ENCODE measurements around the gene TMEM232.

Gene TMEM232

DNA sequence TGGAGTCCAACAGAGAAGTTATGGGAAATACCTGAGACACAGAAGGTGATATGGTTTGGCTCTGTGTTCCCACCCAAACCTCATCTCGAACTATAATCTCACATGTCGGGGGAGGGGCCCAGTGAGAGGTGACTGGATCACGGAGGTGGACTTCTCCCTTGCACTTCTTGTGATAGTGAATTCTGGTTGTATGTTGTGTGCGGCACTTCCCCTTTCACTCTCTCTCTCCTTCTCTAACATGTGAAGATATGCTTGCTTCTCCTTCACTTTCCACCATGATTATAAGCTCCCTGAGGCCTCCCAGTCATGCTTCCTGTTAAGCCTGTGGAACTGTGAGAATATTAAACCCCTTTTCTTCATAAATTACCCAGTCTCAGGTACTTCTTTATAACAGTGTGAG, 96.1 kb downstream of the TMEM232 start:
- DNase-seq (ENCODE audit: low spot score) = no peak
- H3K36me3 Mint-ChIP-seq (ENCODE audit: low read depth) = no peaks in the 10 kb centered on the region
- H3K27ac Mint-ChIP-seq = no peak overlapping the region
- peaks cover 5% of the 10 kb centered on the region for H3K4me1 Mint-ChIP-seq (ENCODE audit: low read depth)
- H3K27me3 Mint-ChIP-seq (ENCODE audit: low read depth) = no peaks in the 10 kb centered on the region
- no peaks in the 10 kb centered on the region for H3K9me3 Mint-ChIP-seq
- no peak overlapping the region for H3K4me3 Mint-ChIP-seq

DNA sequence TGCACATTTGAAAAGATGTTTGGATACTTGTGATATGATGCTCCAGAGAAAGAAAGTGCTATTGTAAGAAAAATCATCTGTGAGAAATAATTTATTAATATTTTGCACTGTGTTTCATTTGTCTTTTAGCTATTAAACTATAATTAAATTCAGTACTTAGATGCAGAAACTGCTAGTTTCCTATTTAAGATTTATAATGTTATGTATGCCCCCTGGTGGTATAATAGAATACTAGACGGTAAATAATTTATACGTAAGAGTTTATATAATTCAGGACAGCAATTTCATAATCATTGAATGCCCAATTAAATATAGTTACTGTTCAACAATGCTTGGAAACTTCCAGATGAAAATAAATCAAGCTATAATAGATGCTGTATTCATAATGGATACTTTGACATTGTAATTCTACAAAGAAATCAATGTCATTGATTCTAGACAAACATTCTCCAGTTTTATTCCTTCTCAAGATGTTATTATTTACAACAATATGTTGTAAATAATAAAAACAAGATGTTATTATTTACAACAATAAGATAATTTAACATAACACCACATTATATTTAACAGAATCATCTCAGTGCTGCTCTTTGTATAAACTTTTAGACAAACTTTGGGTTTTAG, 101.0 kb downstream of the TMEM232 start:
- no peaks in the 10 kb centered on the region for H3K9me3 Mint-ChIP-seq
- no peaks in the 10 kb centered on the region for H3K27me3 Mint-ChIP-seq (ENCODE audit: low read depth)
- no peak overlapping the region for H3K27ac Mint-ChIP-seq
- H3K4me3 Mint-ChIP-seq = no peak overlapping the region
- no peak for DNase-seq (ENCODE audit: low spot score)
- no peaks in the 10 kb centered on the region for H3K4me1 Mint-ChIP-seq (ENCODE audit: low read depth)
- H3K36me3 Mint-ChIP-seq (ENCODE audit: low read depth) = no peaks in the 10 kb centered on the region

DNA sequence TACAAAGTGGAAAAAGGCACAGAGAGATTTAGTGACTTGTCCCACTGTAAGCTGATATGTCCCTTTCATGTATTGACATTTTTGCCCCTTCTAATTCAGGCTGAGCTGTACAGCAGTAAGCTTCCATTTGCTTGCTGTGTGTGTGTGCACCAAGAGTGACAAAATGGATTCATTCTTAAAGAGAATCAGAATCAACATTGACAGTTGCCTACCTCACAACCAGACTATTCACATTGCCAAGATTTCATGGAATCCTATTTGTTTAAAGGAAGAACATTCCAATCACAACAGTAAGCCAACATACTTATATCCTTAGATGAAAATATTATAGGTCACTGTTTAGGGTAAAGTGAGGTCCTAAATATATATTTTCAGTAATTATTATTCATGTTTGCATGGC, 102.6 kb downstream of the TMEM232 start:
- no peaks in the 10 kb centered on the region for H3K9me3 Mint-ChIP-seq
- H3K4me3 Mint-ChIP-seq = no peak overlapping the region
- DNase-seq (ENCODE audit: low spot score) = no peak
- no peaks in the 10 kb centered on the region for H3K27me3 Mint-ChIP-seq (ENCODE audit: low read depth)
- H3K4me1 Mint-ChIP-seq (ENCODE audit: low read depth) = no peaks in the 10 kb centered on the region
- no peak overlapping the region for H3K27ac Mint-ChIP-seq
- H3K36me3 Mint-ChIP-seq (ENCODE audit: low read depth) = no peaks in the 10 kb centered on the region

DNA sequence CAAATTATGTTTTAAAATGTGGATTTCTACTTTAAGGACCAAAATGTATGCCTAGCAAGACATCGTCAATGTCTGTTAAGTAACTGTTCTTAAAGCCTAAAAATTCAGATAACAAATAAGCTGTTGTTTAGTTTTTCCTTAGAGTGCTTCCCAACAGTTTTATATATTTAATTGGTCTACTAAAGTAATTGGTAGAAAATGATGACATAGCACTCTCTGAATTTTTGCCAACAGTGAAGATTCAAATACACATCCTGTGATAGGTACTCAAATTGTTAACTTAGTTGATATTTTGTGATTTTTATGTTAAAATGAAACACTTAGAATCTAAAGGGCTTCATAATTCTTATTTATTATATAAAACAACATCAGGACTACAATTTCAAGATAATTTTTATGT, 107.5 kb downstream of the TMEM232 start:
- Mint-ChIP-seq H3K4me1 (ENCODE audit: low read depth) (no peaks in the 10 kb centered on the region), H3K9me3 (no peaks in the 10 kb centered on the region), H3K27ac (no peak overlapping the region), H3K4me3 (no peak overlapping the region), H3K36me3 (ENCODE audit: low read depth) (no peaks in the 10 kb centered on the region), H3K27me3 (ENCODE audit: low read depth) (no peaks in the 10 kb centered on the region)
- no peak for DNase-seq (ENCODE audit: low spot score)

DNA sequence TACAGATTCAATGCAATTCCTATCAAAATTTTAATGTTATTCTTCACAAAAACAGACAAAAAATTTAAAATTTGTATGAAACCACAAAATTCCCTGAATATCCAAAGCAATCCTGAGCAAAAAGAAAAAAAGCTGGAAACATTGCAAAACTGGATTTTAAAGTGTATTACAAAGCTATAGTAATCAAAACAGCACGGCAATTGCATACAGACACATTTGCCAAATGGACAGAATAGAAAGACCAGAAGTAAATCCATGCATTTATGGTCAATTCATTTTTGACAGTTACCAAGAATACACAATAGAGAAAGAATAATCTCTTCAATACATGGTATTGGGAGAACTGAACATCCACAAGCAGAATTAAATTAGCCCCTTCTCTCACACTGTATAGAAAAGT, 110.5 kb downstream of the TMEM232 start:
- H3K4me3 Mint-ChIP-seq = no peak overlapping the region
- no peaks in the 10 kb centered on the region for H3K9me3 Mint-ChIP-seq
- DNase-seq (ENCODE audit: low spot score) = no peak
- H3K36me3 Mint-ChIP-seq (ENCODE audit: low read depth) = no peaks in the 10 kb centered on the region
- no peak overlapping the region for H3K27ac Mint-ChIP-seq
- H3K27me3 Mint-ChIP-seq (ENCODE audit: low read depth) = no peaks in the 10 kb centered on the region
- H3K4me1 Mint-ChIP-seq (ENCODE audit: low read depth) = no peaks in the 10 kb centered on the region

DNA sequence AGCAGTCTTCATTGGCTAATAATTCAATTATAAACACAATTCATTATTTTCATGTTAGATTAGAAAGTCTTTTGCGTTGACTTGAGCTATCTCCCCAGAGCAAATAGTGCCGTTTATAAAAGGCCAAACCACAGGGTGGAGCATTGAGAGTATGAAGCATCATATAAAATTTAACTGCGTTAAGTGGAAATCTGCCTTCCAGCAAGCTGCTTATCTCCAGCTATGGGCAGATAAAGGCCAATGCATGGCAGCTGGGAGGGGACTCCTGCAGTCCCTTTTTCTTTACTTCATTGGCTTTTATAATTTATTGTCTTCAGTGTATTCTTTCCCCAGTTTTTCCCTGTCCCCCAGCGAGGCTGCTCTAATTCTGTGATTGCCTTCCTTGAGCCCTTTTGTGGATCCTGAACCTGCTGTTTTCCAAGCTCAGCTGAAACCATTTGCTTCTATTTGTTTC, 113.7 kb downstream of the TMEM232 start:
- no peak overlapping the region for H3K4me3 Mint-ChIP-seq
- no peaks in the 10 kb centered on the region for H3K27me3 Mint-ChIP-seq (ENCODE audit: low read depth)
- H3K27ac Mint-ChIP-seq = no peak overlapping the region
- DNase-seq (ENCODE audit: low spot score) = no peak
- no peaks in the 10 kb centered on the region for H3K4me1 Mint-ChIP-seq (ENCODE audit: low read depth)
- no peaks in the 10 kb centered on the region for H3K9me3 Mint-ChIP-seq
- no peaks in the 10 kb centered on the region for H3K36me3 Mint-ChIP-seq (ENCODE audit: low read depth)

DNA sequence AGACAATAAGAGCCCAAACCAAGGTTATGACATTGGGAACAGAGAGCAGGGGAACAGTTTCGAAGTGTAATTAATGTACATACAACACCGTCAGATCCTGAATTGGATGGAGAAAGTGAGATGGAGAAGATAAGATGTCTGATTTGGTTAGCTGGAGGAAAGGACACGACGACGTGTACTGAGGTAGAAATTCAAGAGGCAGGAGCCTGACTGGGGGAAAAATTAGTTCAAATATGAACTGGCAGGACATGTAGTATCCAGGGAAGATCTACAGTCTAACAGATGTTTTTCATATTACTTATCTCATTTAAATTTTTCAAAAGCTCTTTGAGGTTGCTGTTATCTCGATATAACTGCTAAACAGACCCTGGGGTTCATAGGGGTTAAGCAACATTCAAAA, 114.7 kb downstream of the TMEM232 start:
- no peaks in the 10 kb centered on the region for H3K36me3 Mint-ChIP-seq (ENCODE audit: low read depth)
- H3K27me3 Mint-ChIP-seq (ENCODE audit: low read depth) = no peaks in the 10 kb centered on the region
- no peak overlapping the region for H3K4me3 Mint-ChIP-seq
- no peaks in the 10 kb centered on the region for H3K9me3 Mint-ChIP-seq
- no peak overlapping the region for H3K27ac Mint-ChIP-seq
- no peaks in the 10 kb centered on the region for H3K4me1 Mint-ChIP-seq (ENCODE audit: low read depth)
- DNase-seq (ENCODE audit: low spot score) = no peak

DNA sequence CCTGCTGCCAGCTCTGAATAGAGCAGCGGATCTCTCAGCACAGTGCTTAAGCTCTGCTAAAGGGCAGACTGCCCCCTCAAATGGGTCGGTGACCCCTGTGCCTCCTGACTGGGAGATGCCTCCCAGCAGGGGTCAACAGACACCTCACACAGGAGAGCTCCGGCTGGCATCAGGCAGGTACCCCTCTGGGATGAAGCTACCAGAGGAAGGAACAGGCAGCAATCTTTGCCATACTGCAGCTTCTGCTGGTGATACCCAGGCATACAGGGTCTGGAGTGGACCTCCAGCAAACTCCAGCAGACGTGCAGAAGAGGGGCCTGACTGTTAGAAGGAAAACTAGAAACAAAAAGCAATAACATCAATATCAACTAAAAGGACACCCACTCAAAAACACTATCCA, 131.6 kb downstream of the TMEM232 start:
- Mint-ChIP-seq H3K27me3 (ENCODE audit: low read depth) (no peaks in the 10 kb centered on the region), H3K4me3 (no peak overlapping the region), H3K4me1 (ENCODE audit: low read depth) (no peaks in the 10 kb centered on the region), H3K36me3 (ENCODE audit: low read depth) (no peaks in the 10 kb centered on the region), H3K9me3 (no peaks in the 10 kb centered on the region), H3K27ac (no peak overlapping the region)
- DNase-seq (ENCODE audit: low spot score) = no peak

DNA sequence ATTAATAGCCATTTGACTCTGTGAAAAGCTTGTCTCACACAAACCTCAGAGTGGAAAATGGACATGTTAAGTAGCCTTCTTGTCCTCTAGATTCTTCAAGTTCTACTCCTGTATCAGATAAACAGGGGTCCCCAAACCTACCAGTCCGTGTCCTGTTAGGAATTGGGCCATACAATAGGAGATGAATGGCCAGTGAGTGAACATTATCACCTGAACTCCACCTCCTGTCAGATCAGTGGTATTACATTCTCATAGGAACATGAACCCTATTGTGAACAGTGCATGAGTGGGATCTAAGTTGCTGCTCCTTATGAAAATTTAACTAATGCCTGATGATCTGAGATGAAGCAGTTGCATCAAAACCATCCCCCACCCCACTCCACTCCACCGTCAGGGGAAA, 136.3 kb downstream of the TMEM232 start:
- Mint-ChIP-seq H3K27me3 (ENCODE audit: low read depth) (no peaks in the 10 kb centered on the region), H3K4me1 (ENCODE audit: low read depth) (no peaks in the 10 kb centered on the region), H3K36me3 (ENCODE audit: low read depth) (no peaks in the 10 kb centered on the region), H3K9me3 (no peaks in the 10 kb centered on the region), H3K4me3 (no peak overlapping the region), H3K27ac (no peak overlapping the region)
- DNase-seq (ENCODE audit: low spot score) = no peak

DNA sequence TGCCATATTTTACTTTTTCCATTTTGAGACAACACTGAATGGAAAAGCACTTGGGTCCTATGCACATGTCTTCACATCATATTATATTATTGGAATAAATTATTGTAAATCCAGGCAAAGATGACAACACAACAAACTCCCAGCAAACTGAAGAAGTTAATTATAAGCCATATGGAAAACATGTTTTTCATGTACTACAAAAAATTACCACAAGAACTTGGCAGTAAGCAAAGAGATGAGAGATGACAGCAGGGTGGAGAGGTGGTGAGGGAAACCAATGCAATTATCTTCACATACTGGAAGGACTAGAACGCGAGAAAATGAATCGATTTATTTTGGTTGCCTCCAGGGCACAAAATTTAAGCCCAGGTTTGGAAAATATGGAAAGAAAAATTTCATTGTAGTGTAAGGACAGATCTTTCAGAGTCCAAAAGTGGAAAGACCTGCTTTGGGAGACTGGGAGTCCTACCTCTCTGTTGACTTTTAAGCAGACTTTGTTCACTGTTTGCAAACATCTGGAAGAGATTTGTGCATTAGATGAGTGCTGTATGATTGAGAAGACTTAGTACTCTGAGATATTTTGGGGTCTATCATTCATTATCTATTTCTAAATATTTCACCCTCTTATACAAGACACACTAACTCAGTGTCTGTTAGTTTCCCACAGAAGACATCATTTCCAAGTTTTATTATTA, 138.0 kb downstream of the TMEM232 start:
- no peak overlapping the region for H3K4me3 Mint-ChIP-seq
- no peaks in the 10 kb centered on the region for H3K4me1 Mint-ChIP-seq (ENCODE audit: low read depth)
- no peak for DNase-seq (ENCODE audit: low spot score)
- no peaks in the 10 kb centered on the region for H3K9me3 Mint-ChIP-seq
- no peaks in the 10 kb centered on the region for H3K36me3 Mint-ChIP-seq (ENCODE audit: low read depth)
- H3K27me3 Mint-ChIP-seq (ENCODE audit: low read depth) = no peaks in the 10 kb centered on the region
- H3K27ac Mint-ChIP-seq = no peak overlapping the region

DNA sequence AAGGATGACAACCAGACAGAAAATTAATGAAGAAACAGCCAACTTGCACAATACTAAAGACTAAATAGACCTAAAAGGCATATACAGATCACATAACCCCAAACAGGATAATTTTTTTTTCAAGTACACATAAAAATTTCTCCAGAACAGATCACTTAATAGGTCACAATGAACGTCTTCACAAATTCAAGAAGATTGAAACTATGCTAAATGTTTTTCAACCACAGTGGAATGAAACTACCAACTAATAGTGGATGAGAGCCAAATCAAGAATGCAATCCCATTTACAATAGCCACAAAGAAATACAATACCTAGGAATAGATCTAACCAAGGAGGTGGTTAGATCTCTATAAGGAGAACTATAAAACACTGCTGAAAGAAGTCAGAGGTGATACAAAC, 145.8 kb downstream of the TMEM232 start:
- H3K36me3 Mint-ChIP-seq (ENCODE audit: low read depth) = no peaks in the 10 kb centered on the region
- no peaks in the 10 kb centered on the region for H3K9me3 Mint-ChIP-seq
- DNase-seq (ENCODE audit: low spot score) = no peak
- no peak overlapping the region for H3K4me3 Mint-ChIP-seq
- no peaks in the 10 kb centered on the region for H3K27me3 Mint-ChIP-seq (ENCODE audit: low read depth)
- H3K27ac Mint-ChIP-seq = no peak overlapping the region
- no peaks in the 10 kb centered on the region for H3K4me1 Mint-ChIP-seq (ENCODE audit: low read depth)

DNA sequence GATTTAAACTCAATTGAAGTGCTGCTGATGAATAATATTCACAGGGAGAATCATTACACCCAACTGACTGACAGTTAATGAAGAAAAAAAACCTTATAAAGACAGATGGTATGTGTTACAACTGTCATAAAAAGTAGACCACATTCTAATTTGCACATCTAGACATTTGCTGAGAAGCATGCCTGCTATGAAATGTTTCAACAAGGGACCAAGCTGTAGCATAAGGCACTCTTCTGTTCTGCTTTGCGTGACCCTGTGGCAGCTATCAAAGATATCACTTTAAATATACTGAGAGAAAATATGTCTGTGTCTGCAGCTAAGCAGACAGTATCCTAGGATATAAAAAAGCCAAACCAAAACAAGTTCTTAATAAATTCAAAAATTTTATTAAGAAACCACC, 153.7 kb downstream of the TMEM232 start:
- Mint-ChIP-seq H3K9me3 (no peaks in the 10 kb centered on the region), H3K4me3 (no peak overlapping the region), H3K27me3 (ENCODE audit: low read depth) (no peaks in the 10 kb centered on the region), H3K36me3 (ENCODE audit: low read depth) (no peaks in the 10 kb centered on the region), H3K27ac (no peak overlapping the region), H3K4me1 (ENCODE audit: low read depth) (no peaks in the 10 kb centered on the region)
- no peak for DNase-seq (ENCODE audit: low spot score)

DNA sequence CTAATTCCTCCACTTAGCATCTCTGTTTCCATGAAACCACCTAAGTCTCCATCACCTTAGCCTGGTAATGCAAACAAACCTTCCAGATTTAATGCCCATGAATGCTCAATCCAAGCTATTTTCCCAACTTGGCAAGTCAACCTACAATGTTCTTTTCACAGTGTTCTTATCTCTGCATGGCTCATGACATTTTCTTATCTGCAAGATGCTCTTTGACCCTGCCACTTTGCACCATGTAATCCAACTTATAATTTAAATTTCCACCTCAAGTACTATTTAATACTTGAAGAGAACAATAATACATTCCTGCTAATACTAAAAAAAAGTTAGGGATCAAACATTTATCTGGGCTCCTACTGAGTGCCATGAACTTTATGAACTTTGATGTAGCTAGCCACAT, 164.3 kb downstream of the TMEM232 start:
- DNase-seq (ENCODE audit: low spot score) = no peak
- Mint-ChIP-seq H3K9me3 (no peaks in the 10 kb centered on the region), H3K4me3 (no peak overlapping the region), H3K27me3 (ENCODE audit: low read depth) (no peaks in the 10 kb centered on the region), H3K36me3 (ENCODE audit: low read depth) (no peaks in the 10 kb centered on the region), H3K27ac (no peak overlapping the region), H3K4me1 (ENCODE audit: low read depth) (no peaks in the 10 kb centered on the region)

DNA sequence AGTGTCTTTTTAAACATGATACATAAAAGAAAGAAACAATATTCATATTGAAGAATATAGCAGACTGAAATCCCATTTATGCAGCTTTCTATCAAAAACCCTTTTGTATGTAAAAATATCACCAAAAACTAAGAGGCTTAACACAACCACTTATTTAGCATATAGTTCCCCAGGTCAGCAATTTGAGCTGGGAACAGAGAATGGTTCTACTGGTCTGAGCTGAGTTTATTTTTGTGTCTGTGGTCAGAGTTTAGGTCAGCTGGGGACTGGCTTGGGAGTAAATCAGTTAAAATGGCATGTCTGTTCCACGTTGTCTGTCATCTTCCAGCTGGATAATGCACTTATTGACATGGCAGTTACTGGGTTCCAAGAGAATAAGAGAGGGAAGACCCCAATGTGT, 165.0 kb downstream of the TMEM232 start:
- no peak for DNase-seq (ENCODE audit: low spot score)
- H3K4me3 Mint-ChIP-seq = no peak overlapping the region
- H3K27me3 Mint-ChIP-seq (ENCODE audit: low read depth) = no peaks in the 10 kb centered on the region

DNA sequence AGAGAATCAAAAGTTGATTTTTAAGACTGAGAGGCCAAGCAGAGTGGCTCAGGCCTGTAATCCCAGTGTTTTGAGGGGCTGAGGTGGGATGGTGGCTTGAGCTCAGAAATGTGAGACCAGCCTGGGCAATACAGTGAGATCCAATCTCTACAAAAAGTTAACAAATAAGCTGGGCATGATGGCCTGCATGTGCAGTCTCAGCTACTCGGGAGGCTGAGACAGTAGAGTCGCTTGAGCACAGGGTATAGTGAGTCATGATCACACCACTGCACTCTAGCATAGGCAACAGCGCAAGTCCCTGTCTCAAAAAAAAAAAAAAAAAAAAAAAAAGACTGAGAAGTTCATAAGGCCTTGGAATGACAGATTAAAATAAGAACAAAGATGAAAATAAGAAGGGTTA, 177.2 kb downstream of the TMEM232 start:
- H3K27ac Mint-ChIP-seq = no peak overlapping the region
- no peaks in the 10 kb centered on the region for H3K9me3 Mint-ChIP-seq
- DNase-seq (ENCODE audit: low spot score) = no peak

More for the DNA sequence above, 165.0 kb downstream of the TMEM232 start:
- Mint-ChIP-seq H3K27ac (no peak overlapping the region), H3K36me3 (ENCODE audit: low read depth) (no peaks in the 10 kb centered on the region), H3K9me3 (no peaks in the 10 kb centered on the region), H3K4me1 (ENCODE audit: low read depth) (no peaks in the 10 kb centered on the region)

More for the DNA sequence above, 177.2 kb downstream of the TMEM232 start:
- no peaks in the 10 kb centered on the region for H3K36me3 Mint-ChIP-seq (ENCODE audit: low read depth)
- no peaks in the 10 kb centered on the region for H3K4me1 Mint-ChIP-seq (ENCODE audit: low read depth)
- H3K27me3 Mint-ChIP-seq (ENCODE audit: low read depth) = no peaks in the 10 kb centered on the region
- H3K4me3 Mint-ChIP-seq = no peak overlapping the region
